GM04503 (cell line): ENCODE data around the gene MROH9.
A peak's percentile ranks its signal among the peaks of the same experiment; 100 is the strongest.

Experiments used
- DNase-seq: peaks from one replicate; pipeline ENCODE4 v3.0.0-alpha.2; 2012; ENCODE audit warnings: low read depth

The MROH9 gene

GRCh38 chr1:170967042-170967910 lies 31.9 kb downstream of the MROH9 start:
- no peak for DNase-seq

GRCh38 chr1:170970256-170970655 lies 34.9 kb downstream of the MROH9 start:
- DNase-seq: no peak

DNA sequence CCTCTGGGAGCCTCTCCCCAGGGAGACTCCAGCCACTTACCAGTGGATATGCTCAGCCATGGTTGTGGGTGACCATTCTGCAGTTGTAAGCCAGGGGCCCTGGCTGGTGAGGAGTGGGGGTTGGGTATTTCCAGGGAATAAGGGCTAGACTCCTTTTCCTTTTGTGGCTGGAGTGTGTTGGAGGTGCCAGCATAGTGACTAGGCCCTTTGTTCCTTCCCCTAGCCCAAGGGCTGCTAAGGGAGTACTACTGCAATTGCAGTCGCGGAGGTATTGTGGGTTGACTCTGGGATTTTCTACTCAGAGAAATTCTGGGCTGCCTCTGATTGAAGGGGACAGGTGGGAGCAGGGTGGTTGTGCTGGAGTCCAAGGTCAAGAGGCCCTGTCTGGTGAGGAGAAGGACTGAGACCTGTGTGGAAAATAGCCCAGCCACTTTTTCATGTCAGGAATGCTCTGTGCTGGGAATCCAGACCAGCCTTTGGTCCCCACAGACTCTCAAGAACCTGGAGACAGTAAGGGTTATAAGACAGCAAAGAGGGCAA lies 43.1 kb downstream of the MROH9 start:
- no peak for DNase-seq

DNA sequence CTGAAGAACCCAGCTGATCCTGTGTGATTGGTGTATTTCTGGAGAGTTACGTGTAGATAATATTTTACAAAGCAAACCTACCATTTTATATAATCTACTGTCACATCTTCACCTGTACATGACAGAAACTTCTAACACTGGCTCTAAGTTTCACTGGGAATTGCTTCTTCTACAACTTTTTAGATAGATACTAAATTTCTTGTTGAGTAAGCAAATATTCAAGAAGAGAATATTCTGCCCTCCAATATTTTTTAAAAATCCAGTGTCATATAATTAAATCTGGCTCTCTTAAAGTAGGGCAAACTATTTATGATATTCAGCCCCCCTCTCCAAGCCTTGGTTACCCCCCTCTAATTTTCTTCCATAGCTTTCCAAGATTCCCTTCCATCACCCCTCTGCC lies 50.1 kb downstream of the MROH9 start:
- DNase-seq: no peak

GRCh38 chr1:170986901-170987300 lies 51.6 kb downstream of the MROH9 start:
- no peak for DNase-seq

DNA sequence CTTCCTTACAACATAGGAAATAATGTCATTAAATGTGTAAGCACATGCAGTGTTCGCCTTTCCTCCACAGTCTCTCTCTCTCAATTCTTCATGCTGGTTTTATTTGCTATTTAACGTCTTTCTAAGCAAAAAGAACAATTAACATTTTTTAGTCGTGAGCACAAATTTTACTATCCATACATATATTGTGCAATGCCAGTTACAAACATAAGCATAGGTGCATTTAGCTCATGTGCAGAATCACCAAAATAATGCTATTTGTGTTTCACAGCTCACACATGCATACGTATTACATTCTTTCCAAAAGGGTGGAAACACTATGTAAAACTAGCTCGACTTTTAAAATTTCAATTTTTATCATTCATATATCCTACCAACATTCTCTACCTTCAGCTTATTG lies 52.1 kb downstream of the MROH9 start:
- no peak for DNase-seq

DNA sequence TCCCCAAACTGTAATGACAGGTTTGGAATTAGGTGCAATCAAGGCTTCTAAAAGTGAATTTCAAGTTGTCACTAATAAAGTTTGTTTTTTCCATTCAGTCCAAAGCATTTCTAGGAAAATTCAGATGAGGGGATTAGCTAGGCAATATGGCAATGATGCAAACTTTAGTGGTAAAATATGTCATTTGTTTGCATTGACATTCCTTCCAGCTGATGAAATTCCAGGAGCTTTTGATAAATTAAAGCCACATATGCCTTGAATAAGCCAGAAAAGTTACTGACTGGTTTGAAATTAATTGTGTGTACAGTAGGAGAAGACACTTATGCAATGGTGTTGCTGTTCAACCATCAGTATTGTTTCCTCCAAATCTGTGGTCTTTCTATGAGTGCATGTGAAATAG lies 57.8 kb downstream of the MROH9 start:
- DNase-seq: no peak

DNA sequence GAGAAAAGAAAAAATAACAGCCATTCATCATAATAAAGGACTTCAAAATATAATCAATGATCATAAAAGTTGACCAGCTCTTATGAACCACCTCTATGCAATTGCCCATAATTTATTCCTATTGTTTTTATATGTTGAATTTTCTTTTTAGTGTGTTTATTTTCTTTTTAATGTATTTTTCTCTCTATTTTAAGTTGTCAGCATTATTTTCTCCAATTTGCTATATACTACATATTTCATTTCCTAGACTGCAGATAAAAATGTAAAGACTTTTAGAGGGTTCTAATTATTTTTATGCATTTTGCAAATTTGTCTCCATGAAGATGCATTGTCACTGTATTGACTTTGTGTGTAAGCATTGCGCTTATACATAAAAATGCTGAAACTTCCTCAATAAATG lies 58.4 kb downstream of the MROH9 start:
- no peak for DNase-seq

GRCh38 chr1:171014880-171015279 lies 79.5 kb downstream of the MROH9 start:
- no peak for DNase-seq

DNA sequence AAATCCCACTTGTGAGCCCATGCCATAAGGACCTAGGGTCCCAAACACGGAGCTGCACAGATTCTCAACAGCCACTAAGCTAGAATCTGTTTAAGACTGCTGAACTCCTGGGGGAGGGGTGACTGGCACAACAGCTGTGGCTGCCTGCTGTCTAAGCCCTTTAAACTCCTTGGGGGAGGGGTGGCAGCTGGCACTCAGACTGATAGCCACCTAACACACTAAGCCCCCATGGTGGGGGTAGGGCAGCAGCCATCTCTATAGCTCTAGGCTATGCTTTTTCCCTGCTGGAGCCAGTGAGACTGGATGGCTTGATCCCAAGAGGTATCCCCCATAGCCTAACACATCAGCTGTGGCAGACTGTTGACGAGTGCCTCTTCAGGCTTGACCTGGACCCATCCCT lies 82.1 kb downstream of the MROH9 start:
- no peak for DNase-seq

- DNase-seq: no peak
Measured at GRCh38 chr1:171019971-171020370, 84.6 kb downstream of the MROH9 start.

DNA sequence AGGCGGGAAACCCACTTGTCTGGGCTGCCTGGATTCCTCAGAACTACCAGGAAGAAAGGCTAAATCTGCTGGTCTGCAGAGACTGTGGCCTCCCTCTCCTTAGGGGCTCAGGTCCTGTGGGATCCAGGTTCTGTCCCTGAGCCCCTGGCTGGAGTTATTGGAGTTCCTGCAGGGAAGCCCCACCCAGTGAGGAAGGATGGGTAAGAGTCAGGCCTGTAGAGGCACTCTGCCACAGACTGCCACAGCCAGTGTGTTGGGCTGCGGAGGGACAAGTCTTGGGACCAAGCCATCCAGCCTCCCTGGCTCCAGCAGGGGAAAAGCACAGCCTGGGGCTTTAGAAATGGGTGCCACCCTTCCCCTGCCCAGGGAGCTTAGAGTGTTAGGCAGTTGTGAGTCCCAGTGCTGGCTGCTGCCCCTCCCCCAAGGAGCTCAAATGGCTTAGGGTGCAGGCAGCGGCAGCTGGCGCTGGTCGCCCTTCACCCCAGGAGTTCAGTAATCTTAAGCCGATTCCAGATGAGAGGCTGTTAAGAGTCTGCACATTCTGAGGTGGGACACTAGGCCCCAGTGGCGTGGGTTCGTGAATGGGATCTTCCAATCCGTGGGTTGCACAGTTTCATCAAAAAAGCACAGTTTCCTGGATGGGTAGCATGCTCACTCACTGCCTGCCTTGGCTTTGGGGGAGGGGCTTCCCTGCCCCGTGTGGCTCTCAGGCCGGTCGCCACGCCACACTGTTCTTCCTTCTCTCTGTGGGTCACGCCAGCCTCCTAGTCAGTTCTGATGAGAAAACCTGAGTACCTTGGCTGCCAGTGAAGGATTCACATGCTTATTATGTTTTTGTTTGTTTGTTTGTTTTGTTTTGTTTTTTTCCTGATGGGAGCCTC lies 97.7 kb downstream of the MROH9 start:
- no peak for DNase-seq

- no peak for DNase-seq
Measured at GRCh38 chr1:171037626-171038025, 102.3 kb downstream of the MROH9 start.

DNA sequence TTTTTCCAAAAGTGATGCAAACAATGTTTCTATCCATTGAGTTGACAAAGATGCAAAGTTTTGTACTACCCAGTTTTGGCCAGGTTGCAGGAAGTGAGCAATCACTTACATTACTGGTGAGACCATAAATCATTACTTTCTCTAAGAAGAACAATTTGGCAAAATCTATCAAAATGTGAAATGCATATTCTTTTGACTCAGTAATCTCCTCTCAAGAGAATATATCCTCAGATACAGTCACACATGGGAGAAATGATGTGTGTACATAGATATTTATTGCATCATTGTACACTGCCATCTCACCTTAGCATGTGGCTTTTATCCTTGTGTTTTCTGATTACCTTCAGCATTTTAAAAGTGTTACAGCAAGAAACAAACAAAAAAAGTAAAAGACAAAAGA lies 103.0 kb downstream of the MROH9 start:
- no peak for DNase-seq

DNA sequence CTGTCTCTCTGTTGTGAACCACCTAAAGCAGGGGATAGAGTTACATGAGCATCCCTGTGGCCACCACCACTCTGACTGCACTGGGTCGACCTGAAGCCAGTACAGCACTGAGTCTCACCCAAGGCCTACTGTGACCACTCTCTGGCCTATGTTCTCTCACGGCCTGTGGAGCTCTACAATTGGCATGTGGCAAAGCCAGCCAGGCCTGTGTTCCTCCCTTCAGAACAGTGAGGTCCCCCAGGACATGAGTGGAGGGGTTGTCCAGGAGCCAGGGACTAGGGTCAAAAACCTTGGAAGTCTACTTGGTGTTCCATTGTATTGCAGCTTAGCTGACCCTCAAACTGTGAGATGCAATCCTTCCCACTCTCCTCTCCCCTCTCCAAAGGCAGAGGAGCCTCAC lies 112.7 kb downstream of the MROH9 start:
- DNase-seq: no peak

- DNase-seq: no peak
Measured at GRCh38 chr1:171052977-171053376, 117.6 kb downstream of the MROH9 start.

GRCh38 chr1:171055966-171056643 lies 120.8 kb downstream of the MROH9 start:
- DNase-seq: no peak

- DNase-seq: no peak
Measured at GRCh38 chr1:171061425-171062143, 126.2 kb downstream of the MROH9 start.

GRCh38 chr1:171062902-171063301 lies 127.6 kb downstream of the MROH9 start:
- no peak for DNase-seq

- no peak for DNase-seq
Measured at GRCh38 chr1:171075041-171075440, 139.7 kb downstream of the MROH9 start.

- peak; percentile 3 for DNase-seq
Measured at GRCh38 chr1:171081314-171081753, 146.0 kb downstream of the MROH9 start.
